Astrocyte (in vitro differentiated cells and primary cell): ENCODE results near the gene RBM47. TPM values are rescaled to one million over a fixed set of nuclear protein-coding genes. Genes with fewer than 3 reads are reported as not detected.

ENCODE experiments used
- DNase-seq: peaks from one replicate; pipeline ENCODE4 v3.0.0-alpha.2; 2010; ENCODE audit warnings: low read depth
- FAIRE-seq: peaks from 2 replicates; lab custom pipeline; 2011; peaks lifted over from hg19 to GRCh38; lab: Jason Lieb, UNC
- H2AFZ ChIP-seq: 2 replicates; pipeline ENCODE4 v1.6.0; 2012; ENCODE audit warnings: low read depth, low read length, inconsistent platforms
- H3K27ac ChIP-seq: 2 replicates; pipeline ENCODE4 v1.5.1; 2011; ENCODE audit warnings: low read depth, low read length, inconsistent platforms
- H3K27me3 ChIP-seq: 2 replicates; pipeline ENCODE4 v1.6.0; 2011; ENCODE audit warnings: low read length, inconsistent platforms; ENCODE audit not compliant: insufficient read depth
- H3K36me3 ChIP-seq: 2 replicates; pipeline ENCODE4 v1.5.1; 2011; ENCODE audit warnings: low read length, inconsistent platforms; ENCODE audit not compliant: insufficient read depth
- H3K4me1 ChIP-seq: 2 replicates; pipeline ENCODE4 v1.5.1; 2011; ENCODE audit warnings: low read length, inconsistent platforms; ENCODE audit not compliant: insufficient read depth
- H3K4me2 ChIP-seq: 2 replicates; pipeline ENCODE4 v1.6.0; 2012; ENCODE audit warnings: low read length, inconsistent platforms
- H3K4me3 ChIP-seq: 2 replicates; pipeline ENCODE4 v1.5.1; 2011; ENCODE audit warnings: low read depth, mild to moderate bottlenecking, low read length, inconsistent platforms; ENCODE audit not compliant: insufficient read depth
- H3K79me2 ChIP-seq: 2 replicates; pipeline ENCODE4 v1.6.0; 2012; ENCODE audit warnings: mild to moderate bottlenecking, low read length, inconsistent platforms; ENCODE audit not compliant: insufficient read depth
- H3K9ac ChIP-seq: 2 replicates; pipeline ENCODE4 v1.6.0; 2012; ENCODE audit warnings: mild to moderate bottlenecking, low read length, inconsistent platforms
- H3K9me3 ChIP-seq: 2 replicates; pipeline ENCODE4 v1.5.1; 2012; ENCODE audit warnings: low read depth, mild to moderate bottlenecking, low read length, inconsistent platforms; ENCODE audit not compliant: insufficient read depth
- H4K20me1 ChIP-seq: 2 replicates; pipeline ENCODE4 v1.6.0; 2012; ENCODE audit warnings: low read length, inconsistent platforms; ENCODE audit not compliant: insufficient read depth
- H3K27ac Mint-ChIP-seq: one replicate; pipeline ENCODE4 v1.8.0; 2021; ENCODE audit warnings: mild to moderate bottlenecking, mixed read lengths; ENCODE audit not compliant: unreplicated experiment
- H3K27me3 Mint-ChIP-seq: one replicate; pipeline ENCODE4 v1.8.0; 2021; ENCODE audit warnings: low read depth, mixed read lengths; ENCODE audit not compliant: unreplicated experiment
- H3K36me3 Mint-ChIP-seq: one replicate; pipeline ENCODE4 v1.8.0; 2021; ENCODE audit warnings: low read depth, mixed read lengths; ENCODE audit not compliant: unreplicated experiment
- H3K4me1 Mint-ChIP-seq: one replicate; pipeline ENCODE4 v1.8.0; 2021; ENCODE audit warnings: low read depth, mixed read lengths; ENCODE audit not compliant: unreplicated experiment
- H3K4me3 Mint-ChIP-seq: one replicate; pipeline ENCODE4 v1.8.0; 2021; ENCODE audit warnings: mild to moderate bottlenecking, moderate library complexity, mixed read lengths; ENCODE audit not compliant: unreplicated experiment
- H3K9me3 Mint-ChIP-seq: one replicate; pipeline ENCODE4 v1.8.0; 2021; ENCODE audit warnings: mild to moderate bottlenecking, mixed read lengths; ENCODE audit not compliant: unreplicated experiment
- EZH2 ChIP-seq: IDR thresholded peaks from 2 replicates; pipeline ENCODE4 v1.6.1; 2012; ENCODE audit warnings: mild to moderate bottlenecking, low read length, inconsistent platforms; ENCODE audit not compliant: insufficient read depth
- total RNA-seq: library from RNA; stranded (reverse); gene quantifications from 2 replicates; pipeline ENCODE4 v1.2.1, GENCODE V29; 2021
- TF ChIP-seq, protein P1 (sequence below): IDR thresholded peaks from 2 replicates; pipeline ENCODE4 v1.5.1; 2011; ENCODE audit warnings: low read depth, mild to moderate bottlenecking, inconsistent platforms, low read length, moderate library complexity; ENCODE audit not compliant: insufficient read depth

The RBM47 gene
- total RNA-seq, 1 donor from 2014 or later = 2.9 TPM

- FAIRE-seq (no peak), DNase-seq (no peak)
- no peaks in the 10 kb centered on the region for H3K9me3 ChIP-seq
- Mint-ChIP-seq H3K4me3 (no peak overlapping the region), H3K4me1 (no peaks in the 10 kb centered on the region), H3K9me3 (no peaks in the 10 kb centered on the region), H3K27ac (no peak overlapping the region), H3K27me3 (no peaks in the 10 kb centered on the region), H3K36me3 (no peaks in the 10 kb centered on the region)
- H3K27ac ChIP-seq = no peak overlapping the region
- no peaks in the 10 kb centered on the region for H3K27me3 ChIP-seq
- no peak overlapping the region for H2AFZ ChIP-seq
- no peaks in the 10 kb centered on the region for H3K4me1 ChIP-seq
- H3K9ac ChIP-seq = no peak overlapping the region
- H3K36me3 ChIP-seq = no peaks in the 10 kb centered on the region
- H4K20me1 ChIP-seq = no peaks in the 10 kb centered on the region
- H3K4me3 ChIP-seq = no peak overlapping the region
- no peak overlapping the region for H3K4me2 ChIP-seq
- no peaks in the 10 kb centered on the region for H3K79me2 ChIP-seq
- TF ChIP-seq EZH2 = no peak
- TF ChIP-seq, protein P1, sequence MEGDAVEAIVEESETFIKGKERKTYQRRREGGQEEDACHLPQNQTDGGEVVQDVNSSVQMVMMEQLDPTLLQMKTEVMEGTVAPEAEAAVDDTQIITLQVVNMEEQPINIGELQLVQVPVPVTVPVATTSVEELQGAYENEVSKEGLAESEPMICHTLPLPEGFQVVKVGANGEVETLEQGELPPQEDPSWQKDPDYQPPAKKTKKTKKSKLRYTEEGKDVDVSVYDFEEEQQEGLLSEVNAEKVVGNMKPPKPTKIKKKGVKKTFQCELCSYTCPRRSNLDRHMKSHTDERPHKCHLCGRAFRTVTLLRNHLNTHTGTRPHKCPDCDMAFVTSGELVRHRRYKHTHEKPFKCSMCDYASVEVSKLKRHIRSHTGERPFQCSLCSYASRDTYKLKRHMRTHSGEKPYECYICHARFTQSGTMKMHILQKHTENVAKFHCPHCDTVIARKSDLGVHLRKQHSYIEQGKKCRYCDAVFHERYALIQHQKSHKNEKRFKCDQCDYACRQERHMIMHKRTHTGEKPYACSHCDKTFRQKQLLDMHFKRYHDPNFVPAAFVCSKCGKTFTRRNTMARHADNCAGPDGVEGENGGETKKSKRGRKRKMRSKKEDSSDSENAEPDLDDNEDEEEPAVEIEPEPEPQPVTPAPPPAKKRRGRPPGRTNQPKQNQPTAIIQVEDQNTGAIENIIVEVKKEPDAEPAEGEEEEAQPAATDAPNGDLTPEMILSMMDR = no peak
Observed at GRCh38 chr4:40492691-40493090, 137.0 kb downstream of the RBM47 start.

DNA sequence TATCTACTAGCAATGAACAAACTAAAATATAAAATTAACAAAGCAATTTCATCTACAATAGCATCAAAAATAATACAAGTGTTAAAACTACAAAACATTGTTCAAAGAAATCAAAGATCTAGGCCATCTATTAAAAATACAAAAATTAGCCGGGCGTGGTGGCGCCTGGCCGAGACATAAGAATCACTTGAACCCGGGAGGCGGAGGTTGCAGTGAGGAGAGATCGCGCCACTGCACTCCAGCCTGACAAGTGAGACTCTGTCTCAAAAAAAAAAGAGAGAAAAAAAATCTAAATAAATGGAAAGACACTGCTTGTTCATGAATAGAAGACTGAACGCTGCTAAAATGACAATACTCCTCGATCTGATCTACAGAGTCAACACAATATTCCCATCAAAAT is 139.2 kb downstream of the RBM47 start:
- Histone ChIP-seq H3K9ac (no peak overlapping the region), H2AFZ (no peak overlapping the region), H3K9me3 (no peaks in the 10 kb centered on the region), H3K36me3 (no peaks in the 10 kb centered on the region), H3K4me1 (no peaks in the 10 kb centered on the region), H4K20me1 (no peaks in the 10 kb centered on the region), H3K79me2 (no peaks in the 10 kb centered on the region), H3K4me3 (no peak overlapping the region), H3K27me3 (no peaks in the 10 kb centered on the region), H3K27ac (no peak overlapping the region), H3K4me2 (no peak overlapping the region)
- no peak for TF ChIP-seq EZH2
- TF ChIP-seq, protein P1 = no peak
- H3K4me3 Mint-ChIP-seq = no peak overlapping the region
- H3K36me3 Mint-ChIP-seq = no peaks in the 10 kb centered on the region
- H3K4me1 Mint-ChIP-seq = no peaks in the 10 kb centered on the region
- H3K9me3 Mint-ChIP-seq = no peaks in the 10 kb centered on the region
- FAIRE-seq (no peak), DNase-seq (no peak)
- no peak overlapping the region for H3K27ac Mint-ChIP-seq
- H3K27me3 Mint-ChIP-seq = no peaks in the 10 kb centered on the region

- Histone ChIP-seq H3K27ac (no peak overlapping the region), H3K36me3 (no peaks in the 10 kb centered on the region), H4K20me1 (no peaks in the 10 kb centered on the region), H3K9me3 (no peaks in the 10 kb centered on the region), H3K4me1 (no peaks in the 10 kb centered on the region), H3K9ac (no peak overlapping the region), H3K4me3 (no peak overlapping the region), H3K4me2 (no peak overlapping the region), H3K27me3 (no peaks in the 10 kb centered on the region), H3K79me2 (no peaks in the 10 kb centered on the region), H2AFZ (no peak overlapping the region)
- H3K27me3 Mint-ChIP-seq = no peaks in the 10 kb centered on the region
- TF ChIP-seq, protein P1 = no peak
- TF ChIP-seq EZH2 = no peak
- no peak overlapping the region for H3K4me3 Mint-ChIP-seq
- no peaks in the 10 kb centered on the region for H3K9me3 Mint-ChIP-seq
- DNase-seq (no peak), FAIRE-seq (no peak)
- no peaks in the 10 kb centered on the region for H3K4me1 Mint-ChIP-seq
- H3K36me3 Mint-ChIP-seq = no peaks in the 10 kb centered on the region
- H3K27ac Mint-ChIP-seq = no peak overlapping the region
Observed at GRCh38 chr4:40489961-40490360, 139.7 kb downstream of the RBM47 start.
